ENCODE measurements around the gene BTBD17.

BTBD17 gene

DNA sequence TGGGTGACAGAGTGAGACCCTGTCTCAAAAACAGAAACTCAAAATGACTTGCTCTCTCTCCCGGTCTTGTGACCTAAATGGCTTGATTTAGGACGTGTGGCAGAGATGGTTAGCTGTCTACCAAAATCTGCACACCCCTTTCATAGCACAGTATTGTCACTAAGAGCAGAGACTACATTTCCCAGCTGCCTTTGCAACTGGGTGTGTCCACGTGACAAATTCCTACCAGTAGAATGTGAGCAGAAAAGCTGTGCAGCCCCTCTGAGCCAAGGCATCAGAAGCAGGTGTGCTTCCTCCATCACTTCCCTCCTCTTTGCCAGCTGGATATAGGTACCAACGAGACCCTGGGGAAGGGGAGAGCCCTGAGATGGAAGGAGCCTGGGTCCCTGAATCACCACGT, 31.2 kb upstream of the BTBD17 start:
- TF ChIP-seq, protein P1, sequence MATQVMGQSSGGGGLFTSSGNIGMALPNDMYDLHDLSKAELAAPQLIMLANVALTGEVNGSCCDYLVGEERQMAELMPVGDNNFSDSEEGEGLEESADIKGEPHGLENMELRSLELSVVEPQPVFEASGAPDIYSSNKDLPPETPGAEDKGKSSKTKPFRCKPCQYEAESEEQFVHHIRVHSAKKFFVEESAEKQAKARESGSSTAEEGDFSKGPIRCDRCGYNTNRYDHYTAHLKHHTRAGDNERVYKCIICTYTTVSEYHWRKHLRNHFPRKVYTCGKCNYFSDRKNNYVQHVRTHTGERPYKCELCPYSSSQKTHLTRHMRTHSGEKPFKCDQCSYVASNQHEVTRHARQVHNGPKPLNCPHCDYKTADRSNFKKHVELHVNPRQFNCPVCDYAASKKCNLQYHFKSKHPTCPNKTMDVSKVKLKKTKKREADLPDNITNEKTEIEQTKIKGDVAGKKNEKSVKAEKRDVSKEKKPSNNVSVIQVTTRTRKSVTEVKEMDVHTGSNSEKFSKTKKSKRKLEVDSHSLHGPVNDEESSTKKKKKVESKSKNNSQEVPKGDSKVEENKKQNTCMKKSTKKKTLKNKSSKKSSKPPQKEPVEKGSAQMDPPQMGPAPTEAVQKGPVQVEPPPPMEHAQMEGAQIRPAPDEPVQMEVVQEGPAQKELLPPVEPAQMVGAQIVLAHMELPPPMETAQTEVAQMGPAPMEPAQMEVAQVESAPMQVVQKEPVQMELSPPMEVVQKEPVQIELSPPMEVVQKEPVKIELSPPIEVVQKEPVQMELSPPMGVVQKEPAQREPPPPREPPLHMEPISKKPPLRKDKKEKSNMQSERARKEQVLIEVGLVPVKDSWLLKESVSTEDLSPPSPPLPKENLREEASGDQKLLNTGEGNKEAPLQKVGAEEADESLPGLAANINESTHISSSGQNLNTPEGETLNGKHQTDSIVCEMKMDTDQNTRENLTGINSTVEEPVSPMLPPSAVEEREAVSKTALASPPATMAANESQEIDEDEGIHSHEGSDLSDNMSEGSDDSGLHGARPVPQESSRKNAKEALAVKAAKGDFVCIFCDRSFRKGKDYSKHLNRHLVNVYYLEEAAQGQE (IDR thresholded peaks at IDR 0.05; ENCODE audit: insufficient read depth in 1 of 2, low read depth in 2 of 2, low read length in 2 of 2) = no peak

DNA sequence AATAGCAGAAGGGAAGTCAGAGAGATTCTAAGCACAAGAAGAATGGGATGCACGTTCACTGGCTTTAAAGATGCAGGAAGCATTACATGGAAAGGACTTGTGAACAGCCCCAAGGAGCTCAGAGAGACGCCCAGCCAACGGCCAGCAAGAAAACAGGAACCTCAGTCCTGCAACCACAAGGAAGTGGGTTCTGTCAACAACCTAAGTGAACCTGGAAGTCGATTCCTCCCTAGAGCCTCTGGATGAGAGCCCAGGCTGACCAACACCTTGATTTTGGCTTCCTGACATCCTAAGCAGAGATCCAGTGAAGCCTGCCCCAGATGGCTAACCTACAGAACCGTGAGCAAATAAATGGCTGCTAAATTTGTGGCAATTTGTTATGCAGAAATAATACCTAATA, 30.1 kb upstream of the BTBD17 start:
- no peak for TF ChIP-seq FOXP2 (optimal IDR thresholded peaks at IDR 0.05; ENCODE audit: borderline replicate concordance, extremely low read depth, extremely low read length, insufficient read depth)
- TF ChIP-seq, protein P1 (IDR thresholded peaks at IDR 0.05; ENCODE audit: insufficient read depth in 1 of 2, low read depth in 2 of 2, low read length in 2 of 2) = no peak

DNA sequence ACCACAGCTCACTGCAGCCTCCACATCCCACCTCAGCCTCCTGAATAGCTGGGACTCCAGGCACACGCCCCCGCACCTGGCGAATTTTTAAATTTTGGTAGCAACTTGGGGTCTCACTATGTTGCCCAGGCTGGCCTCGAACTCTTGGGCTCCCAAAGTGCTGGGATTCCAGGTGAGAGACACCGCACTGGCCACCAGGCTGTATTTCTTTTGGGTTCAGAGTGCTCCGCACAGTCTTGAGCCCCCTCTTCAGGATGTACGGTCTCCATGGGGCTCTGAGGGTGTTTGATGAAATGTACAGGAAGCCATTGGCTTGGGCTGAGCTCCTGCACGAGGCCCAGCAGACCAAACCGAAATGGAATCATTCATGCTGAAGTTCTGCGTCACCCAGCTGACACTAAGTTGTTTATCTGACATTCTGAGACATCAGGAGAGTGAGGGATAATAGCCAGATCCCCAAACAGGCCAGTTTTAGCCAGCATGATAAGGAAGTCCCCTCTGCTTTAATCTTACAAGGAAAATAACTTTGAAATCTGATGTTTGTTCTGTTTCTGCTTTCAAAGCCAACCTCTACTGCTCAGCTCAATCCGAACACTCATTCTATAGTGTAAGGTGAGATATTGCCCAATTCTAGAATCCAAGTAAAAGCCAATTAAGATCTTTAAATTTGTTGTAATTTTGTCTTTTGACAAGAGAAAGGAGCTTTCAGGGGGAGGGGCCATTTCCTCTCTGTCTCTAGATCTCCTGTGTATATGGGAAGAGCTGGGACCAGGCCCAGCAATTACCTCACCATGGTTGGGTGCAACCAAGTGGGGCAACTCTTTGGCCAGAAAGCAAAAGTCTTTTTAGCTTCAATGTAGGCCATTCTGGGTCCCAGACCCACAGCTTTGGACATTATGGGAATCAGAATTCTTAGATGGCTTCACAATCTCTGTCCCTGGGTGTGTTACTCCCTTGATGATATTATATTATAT, 29.3 kb upstream of the BTBD17 start:
- no peak for TF ChIP-seq FOXP2 (optimal IDR thresholded peaks at IDR 0.05; ENCODE audit: borderline replicate concordance, extremely low read depth, extremely low read length, insufficient read depth)

DNA sequence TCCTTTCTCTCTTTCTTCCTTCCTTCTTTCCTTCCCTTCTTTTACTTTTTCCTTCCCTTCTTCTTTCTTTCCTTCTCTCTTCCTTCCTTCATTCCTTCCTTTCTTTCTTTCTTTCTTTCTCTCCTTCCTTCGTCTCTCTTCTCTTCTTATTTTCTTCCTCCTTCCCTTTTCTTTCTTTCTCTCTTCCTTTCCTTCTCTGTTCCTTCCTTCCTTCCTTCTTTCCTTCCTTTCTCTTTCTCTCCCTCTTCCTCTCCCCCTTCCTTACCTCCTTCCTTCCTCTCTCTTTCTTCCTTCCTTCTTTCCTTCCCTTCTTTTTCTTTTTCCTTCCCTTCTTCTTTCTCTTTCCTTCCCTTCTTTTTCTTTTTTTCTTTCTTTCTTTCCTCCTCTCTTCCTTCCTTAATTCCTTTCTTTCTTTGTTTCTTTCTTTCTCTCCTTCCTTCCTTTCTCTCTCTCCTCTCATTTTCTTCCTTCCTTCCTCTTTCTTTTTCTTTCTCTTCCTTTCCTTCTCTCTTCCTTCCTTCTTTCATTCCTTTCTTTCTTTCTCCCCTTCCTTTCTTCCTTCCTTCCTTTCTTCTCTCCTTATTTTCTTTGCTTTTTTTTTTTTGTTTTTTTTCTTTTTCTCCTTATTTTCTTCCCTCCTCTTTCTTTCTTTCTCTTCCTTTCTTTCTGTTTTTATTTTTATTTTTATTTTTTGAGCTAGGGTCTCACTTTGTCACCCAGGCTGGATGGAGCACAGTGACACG, 28.4 kb upstream of the BTBD17 start:
- TF ChIP-seq, protein P1 (IDR thresholded peaks at IDR 0.05; ENCODE audit: insufficient read depth in 1 of 2, low read depth in 2 of 2, low read length in 2 of 2) = no peak
- TF ChIP-seq POLR2AphosphoS5 (IDR thresholded peaks at IDR 0.05; ENCODE audit: low read depth, low read length) (no peak), SIN3A (IDR thresholded peaks at IDR 0.05; ENCODE audit: borderline replicate concordance, insufficient read depth, low read length) (no peak), TAF1 (IDR thresholded peaks at IDR 0.05; ENCODE audit: borderline replicate concordance, insufficient read depth, low read length) (no peak), FOXP2 (optimal IDR thresholded peaks at IDR 0.05; ENCODE audit: borderline replicate concordance, extremely low read depth, extremely low read length, insufficient read depth) (no peak)

DNA sequence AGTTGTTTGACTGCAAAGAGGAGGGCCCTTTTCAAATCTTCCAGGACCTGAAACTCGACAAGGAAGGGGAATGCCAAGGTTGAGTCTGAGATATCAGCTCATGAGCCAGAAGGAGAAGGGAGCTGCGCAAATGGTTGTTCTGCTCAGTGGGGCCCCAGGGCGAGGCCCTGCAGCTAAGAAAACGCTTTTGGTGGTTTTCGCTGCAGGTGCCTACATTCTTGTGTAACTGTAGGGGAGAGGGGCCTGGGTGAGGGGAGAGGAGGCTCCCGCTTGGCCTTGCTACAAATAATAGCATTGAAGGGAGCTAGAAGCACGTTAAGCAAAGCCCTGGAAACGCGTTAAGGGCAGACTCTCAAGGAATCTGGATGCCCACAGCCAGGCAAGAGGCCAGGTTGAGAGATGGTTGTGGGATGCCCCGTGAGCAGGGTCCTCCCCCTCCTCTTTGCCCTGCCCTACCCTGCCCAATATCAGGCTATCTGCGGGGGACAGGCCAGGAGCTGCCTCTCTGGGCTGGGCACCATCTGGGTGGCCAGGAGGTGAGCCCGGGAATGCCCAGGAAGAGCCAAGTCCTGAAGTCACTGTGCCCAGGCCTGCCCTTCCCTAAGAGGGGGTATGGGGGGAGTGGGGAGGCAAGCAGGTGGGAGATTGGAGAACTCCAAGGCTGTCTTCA, 27.6 kb upstream of the BTBD17 start:
- no peak for TF ChIP-seq POLR2AphosphoS5 (IDR thresholded peaks at IDR 0.05; ENCODE audit: low read depth, low read length)
- TF ChIP-seq, protein P1 (IDR thresholded peaks at IDR 0.05; ENCODE audit: insufficient read depth in 1 of 2, low read depth in 2 of 2, low read length in 2 of 2) = no peak
